ENCODE data around the gene GPR173. TPM values are rescaled to one million over a fixed set of nuclear protein-coding genes. Genes with fewer than 3 reads are reported as not detected.

Gene GPR173
- total RNA-seq, 2 donors from 2014 or later: 0.31 to 0.81 TPM

GRCh38 chrX:53075011-53075410, 26.4 kb downstream of the GPR173 start:
- no peak overlapping the region for H3K4me3 Mint-ChIP-seq
- ATAC-seq (replicated peaks in 1 of 2) (peak; percentile 10 to 22), DNase-seq (no peak)
- H3K4me1 Mint-ChIP-seq (ENCODE audit: low read depth): peaks cover 22% of the 10 kb centered on the region
- no peaks in the 10 kb centered on the region for H3K9me3 Mint-ChIP-seq
- no peak overlapping the region for H3K27ac Mint-ChIP-seq
- peaks cover 17% of the 10 kb centered on the region for H3K27me3 Mint-ChIP-seq (ENCODE audit: low read depth)
- H3K36me3 Mint-ChIP-seq (ENCODE audit: insufficient read depth in 2 of 2): no peaks in the 10 kb centered on the region

- Mint-ChIP-seq H3K27ac (no peak overlapping the region), H3K4me1 (ENCODE audit: low read depth) (peaks cover 24% of the 10 kb centered on the region), H3K4me3 (no peak overlapping the region), H3K27me3 (ENCODE audit: low read depth) (peaks cover 24% of the 10 kb centered on the region), H3K36me3 (ENCODE audit: insufficient read depth in 2 of 2) (peaks cover 1 to 2% of the 10 kb centered on the region in 2 donors), H3K9me3 (no peaks in the 10 kb centered on the region)
- ATAC-seq (replicated peaks in 1 of 2) (no peak), DNase-seq (no peak)
Observed at GRCh38 chrX:53076671-53077070, 28.1 kb downstream of the GPR173 start.

- peaks cover 16% of the 10 kb centered on the region for H3K27me3 Mint-ChIP-seq (ENCODE audit: low read depth)
- H3K36me3 Mint-ChIP-seq (ENCODE audit: insufficient read depth in 2 of 2): peaks cover 1 to 5% of the 10 kb centered on the region in 2 donors
- ATAC-seq (replicated peaks in 1 of 2) (no peak), DNase-seq (no peak)
- H3K4me1 Mint-ChIP-seq (ENCODE audit: low read depth): peaks cover 16% of the 10 kb centered on the region
- H3K9me3 Mint-ChIP-seq: no peaks in the 10 kb centered on the region
- H3K27ac Mint-ChIP-seq: no peak overlapping the region
- H3K4me3 Mint-ChIP-seq: no peak overlapping the region
Observed at GRCh38 chrX:53077207-53078197, 28.9 kb downstream of the GPR173 start.

- Mint-ChIP-seq H3K4me1 (ENCODE audit: low read depth) (peaks cover 15% of the 10 kb centered on the region), H3K27me3 (ENCODE audit: low read depth) (peaks cover 8% of the 10 kb centered on the region), H3K36me3 (ENCODE audit: insufficient read depth in 2 of 2) (peaks cover 8 to 9% of the 10 kb centered on the region in 2 donors), H3K9me3 (no peaks in the 10 kb centered on the region), H3K27ac (no peak overlapping the region), H3K4me3 (no peak overlapping the region)
- ATAC-seq (replicated peaks in 1 of 2): no peak
- no peak for DNase-seq
Observed at GRCh38 chrX:53078943-53079342, 30.4 kb downstream of the GPR173 start.

- no peak for DNase-seq
- Mint-ChIP-seq H3K27ac (peak overlapping the region; percentile 89), H3K27me3 (ENCODE audit: low read depth) (peaks cover 13% of the 10 kb centered on the region)
Observed at GRCh38 chrX:53080628-53081580, 32.3 kb downstream of the GPR173 start.

GRCh38 chrX:53081925-53082772, 33.6 kb downstream of the GPR173 start, which contains the start of gene TSPYL2:
Gene TSPYL2, plus strand, starts transcription at chrX:53082367. Its CDS starts 132 bp downstream, at chrX:53082499.
- Mint-ChIP-seq H3K9me3 (no peaks in the 10 kb centered on the region), H3K36me3 (ENCODE audit: insufficient read depth in 2 of 2) (peaks cover 15 to 16% of the 10 kb centered on the region in 2 donors), H3K27ac (peak within 1 kb of the TSS; percentile 96), H3K4me1 (ENCODE audit: low read depth) (peaks cover 44% of the 10 kb centered on the region), H3K27me3 (ENCODE audit: low read depth) (peaks cover 17% of the 10 kb centered on the region), H3K4me3 (peak within 1 kb of the TSS; percentile 90 to 94)
- ATAC-seq (replicated peaks in 1 of 2) (peak; percentile 79 to 81), DNase-seq (peak; percentile 92 to 94)

More at GRCh38 chrX:53080628-53081580, 32.3 kb downstream of the GPR173 start:
- no peak for ATAC-seq (replicated peaks in 1 of 2)
- Mint-ChIP-seq H3K36me3 (ENCODE audit: insufficient read depth in 2 of 2) (peaks cover 14% of the 10 kb centered on the region in 2 donors), H3K4me3 (peak overlapping the region; percentile 81 to 89), H3K9me3 (no peaks in the 10 kb centered on the region), H3K4me1 (ENCODE audit: low read depth) (peaks cover 34% of the 10 kb centered on the region)

GRCh38 chrX:53082773-53083616, 34.4 kb downstream of the GPR173 start:
- peaks cover 15 to 16% of the 10 kb centered on the region in 2 donors for H3K36me3 Mint-ChIP-seq (ENCODE audit: insufficient read depth in 2 of 2)
- peaks cover 48% of the 10 kb centered on the region for H3K4me1 Mint-ChIP-seq (ENCODE audit: low read depth)
- no peaks in the 10 kb centered on the region for H3K9me3 Mint-ChIP-seq
- peaks cover 17% of the 10 kb centered on the region for H3K27me3 Mint-ChIP-seq (ENCODE audit: low read depth)
- H3K4me3 Mint-ChIP-seq: peak overlapping the region; percentile 90 to 94
- peak overlapping the region; percentile 96 for H3K27ac Mint-ChIP-seq
- ATAC-seq (replicated peaks in 1 of 2): no peak
- DNase-seq: peak in 1 of 2 donors; percentile 33

GRCh38 chrX:53084043-53084570, 35.5 kb downstream of the GPR173 start:
- Mint-ChIP-seq H3K4me3 (peak overlapping the region; percentile 90 to 94), H3K27ac (peak overlapping the region; percentile 96), H3K9me3 (no peaks in the 10 kb centered on the region), H3K4me1 (ENCODE audit: low read depth) (peaks cover 59% of the 10 kb centered on the region), H3K36me3 (ENCODE audit: insufficient read depth in 2 of 2) (peaks cover 15 to 16% of the 10 kb centered on the region in 2 donors), H3K27me3 (ENCODE audit: low read depth) (peaks cover 17% of the 10 kb centered on the region)
- no peak for DNase-seq
- no peak for ATAC-seq (replicated peaks in 1 of 2)

GRCh38 chrX:53084863-53085262, 36.3 kb downstream of the GPR173 start:
- Mint-ChIP-seq H3K4me3 (peak overlapping the region; percentile 9 to 22), H3K27ac (peak overlapping the region; percentile 69), H3K36me3 (ENCODE audit: insufficient read depth in 2 of 2) (peaks cover 15 to 16% of the 10 kb centered on the region in 2 donors), H3K4me1 (ENCODE audit: low read depth) (peaks cover 64% of the 10 kb centered on the region), H3K27me3 (ENCODE audit: low read depth) (peaks cover 17% of the 10 kb centered on the region), H3K9me3 (no peaks in the 10 kb centered on the region)
- DNase-seq: no peak
- ATAC-seq (replicated peaks in 1 of 2): no peak

- no peak for ATAC-seq (replicated peaks in 1 of 2)
- Mint-ChIP-seq H3K36me3 (ENCODE audit: insufficient read depth in 2 of 2) (peaks cover 15 to 16% of the 10 kb centered on the region in 2 donors), H3K4me1 (ENCODE audit: low read depth) (peaks cover 60% of the 10 kb centered on the region), H3K4me3 (peak overlapping the region in 1 of 2 donors; percentile 37), H3K9me3 (no peaks in the 10 kb centered on the region), H3K27ac (peak overlapping the region; percentile 59), H3K27me3 (ENCODE audit: low read depth) (peaks cover 12% of the 10 kb centered on the region)
- DNase-seq: no peak
Observed at GRCh38 chrX:53085661-53086229, 37.2 kb downstream of the GPR173 start.

GRCh38 chrX:53086464-53086863, 37.9 kb downstream of the GPR173 start:
- peaks cover 14 to 15% of the 10 kb centered on the region in 2 donors for H3K36me3 Mint-ChIP-seq (ENCODE audit: insufficient read depth in 2 of 2)
- DNase-seq: no peak
- H3K27me3 Mint-ChIP-seq (ENCODE audit: low read depth): peaks cover 10% of the 10 kb centered on the region
- no peak for ATAC-seq (replicated peaks in 1 of 2)
- no peaks in the 10 kb centered on the region for H3K9me3 Mint-ChIP-seq
- peak overlapping the region; percentile 52 for H3K27ac Mint-ChIP-seq
- peak overlapping the region; percentile 5 to 23 for H3K4me3 Mint-ChIP-seq
- peaks cover 57% of the 10 kb centered on the region for H3K4me1 Mint-ChIP-seq (ENCODE audit: low read depth)

All from activated T-cell treated with anti-CD3 and anti-CD28 coated beads, Interleukin-2, amount 50 U/mL, for 72 hours (primary cell).